ENCODE data around the gene PCDH18.
"Not testable (repeated sequence)": the region's sequence is repeated elsewhere in the genome, so short reads cannot be mapped to it uniquely, and the experiment has no call there.

The PCDH18 gene

GRCh38 chr4:137531986-137532868, at the start of gene PCDH18:
Gene PCDH18 (minus strand): TSS chr4:137532494. CDS start chr4:137532088, 406 bp downstream.
- peak in 1 of 2 experiments; percentile 2 for DNase-seq

GRCh38 chr4:137576446-137576845, 44.2 kb upstream of the PCDH18 start:
- DNase-seq = no peak

GRCh38 chr4:137572647-137573046, 40.4 kb upstream of the PCDH18 start:
- DNase-seq = no peak

- DNase-seq = no peak
Measured at GRCh38 chr4:137572163-137572562, 39.9 kb upstream of the PCDH18 start.

GRCh38 chr4:137559801-137560200, 27.5 kb upstream of the PCDH18 start:
- no peak for DNase-seq

GRCh38 chr4:137558951-137559350, 26.7 kb upstream of the PCDH18 start:
- no peak for DNase-seq

GRCh38 chr4:137545461-137545861, 13.2 kb upstream of the PCDH18 start:
- no peak for DNase-seq

GRCh38 chr4:137543648-137544047, 11.4 kb upstream of the PCDH18 start:
- DNase-seq = no peak

GRCh38 chr4:137543198-137543597, 10.9 kb upstream of the PCDH18 start:
- DNase-seq = no peak

- DNase-seq = no peak
Measured at GRCh38 chr4:137541876-137542646, 9.8 kb upstream of the PCDH18 start.

- no peak for DNase-seq
Measured at GRCh38 chr4:137541181-137541580, 8.9 kb upstream of the PCDH18 start.

- DNase-seq = no peak
Measured at GRCh38 chr4:137540356-137540755, 8.1 kb upstream of the PCDH18 start.

- no peak for DNase-seq
Measured at GRCh38 chr4:137538526-137538925, 6.2 kb upstream of the PCDH18 start.

- DNase-seq = not testable (repeated sequence)
Measured at GRCh38 chr4:137537807-137538206, 5.5 kb upstream of the PCDH18 start.

GRCh38 chr4:137536789-137537561, 4.7 kb upstream of the PCDH18 start:
- DNase-seq = no peak

- DNase-seq = no peak
Measured at GRCh38 chr4:137535718-137536117, 3.4 kb upstream of the PCDH18 start.

- no peak for DNase-seq
Measured at GRCh38 chr4:137534516-137534915, 2.2 kb upstream of the PCDH18 start.

GRCh38 chr4:137533855-137534254, 1.6 kb upstream of the PCDH18 start:
- no peak for DNase-seq

- DNase-seq = no peak
Measured at GRCh38 chr4:137532869-137533236, 559 bp upstream of the PCDH18 start.

- DNase-seq = no peak
Measured at GRCh38 chr4:137531168-137531985, 917 bp downstream of the PCDH18 start.

GRCh38 chr4:137530176-137530575, 2.1 kb downstream of the PCDH18 start:
- DNase-seq = no peak

- DNase-seq = no peak
Measured at GRCh38 chr4:137529432-137529831, 2.9 kb downstream of the PCDH18 start.

Data from stimulated activated CD4-positive, alpha-beta T cell treated with anti-CD3 and anti-CD28 coated beads, Interleukin-4, amount 100 ng/mL, for 4 hours (primary cell).